Embryonic facial prominence (tissue), 1 donor: ENCODE results near the gene PCDH17.

Experiments used
- DNase-seq: peaks from one replicate; pipeline ENCODE4 v3.0.0-alpha.2; 2016; ENCODE audit errors: extremely low spot score

The PCDH17 gene

GRCh38 chr13:57636816-57637215 lies 5.3 kb downstream of the PCDH17 start:
- no peak for DNase-seq

- DNase-seq: no peak
Measured at GRCh38 chr13:57637515-57637914, 6.0 kb downstream of the PCDH17 start.

DNA sequence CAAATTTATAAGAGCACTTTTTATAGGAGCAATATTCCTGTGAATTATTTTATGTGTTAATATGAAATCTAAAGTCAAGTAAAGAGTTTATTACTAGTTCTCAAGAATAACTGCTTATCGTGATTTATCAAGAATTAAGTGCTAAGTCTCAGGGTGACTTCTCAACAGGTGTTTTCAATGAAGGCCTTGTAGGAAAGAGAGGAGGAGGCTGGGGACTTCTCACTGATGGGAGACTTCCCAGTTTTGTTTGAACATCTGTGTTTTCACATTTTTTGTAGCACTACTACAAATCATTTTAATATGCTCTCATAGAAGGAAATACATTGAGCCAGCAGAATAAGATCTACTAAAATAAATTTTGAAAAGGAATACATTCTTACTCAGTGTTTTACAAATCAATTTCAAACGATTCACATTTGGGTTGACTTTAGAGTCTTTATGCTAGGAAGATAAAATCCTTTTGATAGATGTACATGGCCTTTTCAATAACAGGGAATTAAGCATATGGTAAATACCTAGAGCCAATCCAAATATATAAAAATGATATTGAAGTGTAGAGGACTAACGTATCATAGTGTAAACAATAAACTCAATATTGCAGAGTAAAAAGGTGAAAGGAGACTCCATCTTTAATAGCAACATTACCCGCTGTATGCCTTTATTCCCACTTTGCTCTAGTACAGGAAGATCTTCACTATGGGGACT lies 6.8 kb downstream of the PCDH17 start:
- no peak for DNase-seq

GRCh38 chr13:57640607-57641006 lies 9.1 kb downstream of the PCDH17 start:
- DNase-seq: no peak

- no peak for DNase-seq
Measured at GRCh38 chr13:57641051-57641450, 9.5 kb downstream of the PCDH17 start.

GRCh38 chr13:57644106-57644505 lies 12.6 kb downstream of the PCDH17 start:
- no peak for DNase-seq

DNA sequence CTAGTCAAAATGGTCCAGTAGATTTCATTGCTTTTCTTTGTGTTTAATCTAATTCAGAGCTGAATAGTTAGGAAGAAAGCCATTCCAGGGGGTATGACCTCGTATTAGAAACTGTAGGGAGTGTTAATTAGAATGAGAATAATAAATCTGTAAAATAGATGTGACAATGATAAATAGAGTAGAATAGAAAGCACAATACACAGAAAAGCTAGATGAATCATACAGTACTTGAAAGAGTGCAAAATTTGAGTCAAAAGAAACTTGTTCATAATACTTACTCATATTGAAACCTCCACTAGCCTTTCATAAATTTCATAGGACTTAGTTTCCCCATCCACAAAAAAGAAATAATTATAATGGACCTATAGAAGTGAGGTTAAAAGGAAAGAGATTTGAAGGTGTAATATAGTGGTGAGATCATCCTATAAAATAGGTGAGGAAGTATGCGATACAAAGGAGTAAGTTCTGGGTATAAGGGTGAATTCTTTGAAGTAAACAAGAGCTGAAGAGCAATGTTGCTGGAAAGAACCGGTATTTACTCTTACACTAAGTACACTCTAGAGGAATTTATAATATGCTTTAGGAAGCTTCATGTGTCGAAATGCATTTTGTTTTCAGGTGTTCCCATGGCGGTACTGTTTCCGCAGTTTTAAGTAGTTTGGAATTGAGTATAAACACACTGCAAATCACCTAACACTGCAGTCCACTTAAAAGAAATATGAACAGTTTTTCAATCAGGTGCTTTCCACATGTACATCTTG lies 21.9 kb downstream of the PCDH17 start:
- no peak for DNase-seq

DNA sequence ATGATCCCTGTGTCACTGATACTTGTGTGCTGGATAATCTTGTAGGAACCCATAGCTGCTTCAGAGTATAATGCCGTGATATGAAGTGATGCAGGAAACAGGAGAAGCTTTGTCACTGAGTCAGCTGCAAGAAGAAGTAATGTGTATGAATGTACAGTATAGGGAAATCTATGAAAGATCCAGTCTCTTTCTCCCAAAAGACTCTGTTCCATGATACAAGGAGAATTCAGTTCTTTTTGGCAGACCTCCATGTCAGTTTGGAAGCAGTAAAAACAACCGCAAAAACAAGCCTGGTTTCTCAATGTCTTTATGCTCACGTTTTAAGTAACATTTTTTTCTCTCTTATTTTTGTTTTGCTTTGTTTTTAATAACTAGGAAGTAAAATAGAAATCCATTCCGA lies 33.9 kb downstream of the PCDH17 start:
- no peak for DNase-seq

- no peak for DNase-seq
Measured at GRCh38 chr13:57666131-57666953, 34.8 kb downstream of the PCDH17 start.

GRCh38 chr13:57672168-57672567 lies 40.6 kb downstream of the PCDH17 start:
- DNase-seq: no peak

- no peak for DNase-seq
Measured at GRCh38 chr13:57673197-57673596, 41.7 kb downstream of the PCDH17 start.

GRCh38 chr13:57675526-57675925 lies 44.0 kb downstream of the PCDH17 start:
- no peak for DNase-seq

DNA sequence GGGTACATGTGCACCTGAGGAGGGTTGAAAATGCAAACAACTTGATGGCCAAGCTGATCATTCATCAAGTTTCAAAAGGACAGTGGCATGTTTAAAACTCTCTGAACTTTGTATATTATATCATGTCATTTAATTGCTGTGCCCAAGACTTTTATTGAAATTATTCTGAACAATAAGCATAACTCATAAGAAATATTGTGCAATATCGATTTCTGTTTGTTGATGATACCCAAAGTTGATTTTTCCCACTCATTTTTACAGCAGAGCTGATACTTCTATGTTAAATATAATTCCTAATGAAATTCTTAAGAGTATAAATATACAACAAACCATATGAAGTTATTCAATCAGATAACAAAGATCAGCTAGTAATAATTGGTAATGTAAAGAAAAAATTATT lies 49.1 kb downstream of the PCDH17 start:
- DNase-seq: no peak

DNA sequence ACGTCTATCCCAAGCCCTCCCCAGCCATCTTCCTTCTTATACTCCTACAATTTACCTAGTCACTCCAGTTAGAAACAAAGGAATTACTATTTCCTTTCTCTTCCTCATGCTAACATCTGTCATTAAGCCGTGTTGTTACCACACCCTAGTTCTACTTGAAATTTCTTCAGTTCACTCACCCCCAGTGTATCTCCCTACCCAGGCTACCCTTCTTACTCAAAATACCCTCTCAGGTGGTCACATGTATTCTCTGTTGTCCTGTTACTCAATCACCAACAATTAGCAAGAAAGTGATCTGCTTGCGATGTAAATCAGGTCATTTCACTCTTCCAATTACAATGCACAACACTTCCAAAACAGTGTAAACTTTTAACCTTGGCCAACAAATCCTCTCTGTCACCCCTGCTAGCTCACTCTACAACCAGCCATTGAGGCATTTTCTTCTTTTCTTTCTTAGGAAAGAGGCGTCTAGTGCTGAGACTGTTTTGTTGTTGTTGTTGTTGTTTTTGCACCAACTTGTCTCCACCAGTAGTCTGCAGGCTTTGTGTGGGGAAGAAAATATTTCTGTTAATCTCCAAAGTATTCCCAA lies 50.7 kb downstream of the PCDH17 start:
- no peak for DNase-seq

DNA sequence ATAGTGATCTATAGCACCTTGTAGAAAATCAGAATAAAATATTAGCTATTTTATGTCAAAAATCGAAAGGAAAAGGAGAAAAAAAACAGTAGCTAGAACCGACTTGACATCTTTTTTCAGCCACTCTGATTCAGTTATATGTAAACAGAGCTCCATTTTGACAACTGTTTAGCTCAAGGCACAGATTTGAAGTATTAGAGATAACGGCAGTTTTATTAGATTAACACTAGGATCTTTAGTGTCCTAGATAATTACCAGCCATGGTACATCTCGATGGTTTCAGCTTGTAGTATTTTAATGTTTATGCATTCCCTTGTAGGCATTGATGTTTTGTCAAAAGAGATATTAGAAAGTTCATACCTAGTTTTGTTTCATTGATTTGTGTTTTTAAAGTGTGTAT lies 67.3 kb downstream of the PCDH17 start:
- DNase-seq: no peak

DNA sequence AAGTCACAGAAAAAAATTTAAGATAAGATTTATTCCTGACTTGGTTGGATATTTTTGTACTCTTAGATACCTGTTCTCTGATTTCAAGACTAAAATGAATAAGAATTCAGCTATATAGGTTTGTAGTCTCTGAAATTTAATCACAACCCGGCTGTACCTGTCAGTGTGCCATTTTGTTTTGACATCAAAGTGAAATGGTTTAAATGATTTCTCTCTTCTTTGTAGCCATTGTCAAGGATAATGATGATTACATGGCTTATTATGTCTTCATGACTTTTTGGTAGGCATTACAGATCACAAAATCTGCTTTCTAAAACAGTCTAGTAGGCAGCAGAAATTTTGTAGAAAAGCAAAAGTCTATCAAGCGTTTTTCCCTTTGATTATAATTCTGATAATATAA lies 72.5 kb downstream of the PCDH17 start:
- DNase-seq: no peak

DNA sequence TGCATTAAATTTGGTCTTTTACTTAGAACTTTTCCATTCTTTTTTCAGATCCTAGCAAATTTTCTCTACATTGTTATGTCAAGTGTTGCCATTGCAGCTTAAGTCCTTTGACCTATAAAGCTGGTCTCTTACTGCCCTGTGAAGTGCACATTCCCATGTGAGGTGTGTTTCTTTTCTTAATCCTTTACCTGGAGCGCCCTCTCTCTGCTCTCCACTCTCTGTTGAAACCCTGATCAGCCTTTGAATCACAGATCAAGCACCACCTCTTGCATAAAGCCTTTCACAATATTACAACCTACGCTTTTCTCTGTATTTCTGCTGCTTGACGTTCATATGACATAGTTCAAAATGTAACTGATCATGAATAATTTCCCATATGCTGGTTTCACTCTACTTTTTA lies 84.8 kb downstream of the PCDH17 start:
- DNase-seq: no peak

- no peak for DNase-seq
Measured at GRCh38 chr13:57724486-57725272, 93.1 kb downstream of the PCDH17 start.

GRCh38 chr13:57725480-57725879 lies 93.9 kb downstream of the PCDH17 start:
- DNase-seq: no peak

- DNase-seq: no peak
Measured at GRCh38 chr13:57726981-57727380, 95.4 kb downstream of the PCDH17 start.

DNA sequence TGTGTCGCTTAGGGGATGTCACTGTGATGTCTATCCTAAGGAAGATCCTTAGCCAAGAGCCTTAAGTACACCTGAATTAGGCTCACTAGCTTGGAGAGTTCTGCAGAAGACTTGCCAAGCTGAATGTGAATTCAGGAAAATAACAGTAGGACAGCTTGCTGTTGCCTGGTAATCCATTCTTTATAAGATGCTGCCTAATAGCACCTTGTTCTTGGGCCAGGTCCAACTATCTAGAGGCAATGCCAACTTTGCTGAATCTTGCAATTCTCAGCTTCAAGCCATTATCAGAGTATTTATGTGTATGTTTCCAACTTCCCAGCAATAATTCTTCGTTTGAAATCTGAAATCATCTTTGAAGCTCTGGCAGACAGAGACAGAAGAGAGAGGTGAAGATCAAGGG lies 102.8 kb downstream of the PCDH17 start:
- DNase-seq: no peak
